ENCODE data around the gene C2CD3. TPM values are rescaled to one million over a fixed set of nuclear protein-coding genes. Genes with fewer than 3 reads are reported as not detected.

The C2CD3 gene
- polyA plus RNA-seq, 10 donors, result 14.7 to 25.4 (median 19.3) TPM

Other genes starting within 250 kb of the C2CD3 start
- under 1 TPM in 9 of 10 donors, not detected in 1; 0.15 to 0.95 (median 0.29) TPM for gene DNAJB13, start 220.0 kb downstream of the C2CD3 start, polyA plus RNA-seq (ENCODE audit: insufficient read length in 10 of 10)
- 100 to 1,000 TPM; 117 to 201 (median 142) TPM for gene UCP2, start 188.2 kb downstream of the C2CD3 start, polyA plus RNA-seq (ENCODE audit: insufficient read length in 10 of 10)
- 1 to 10 TPM; 1.5 to 6.8 (median 2.6) TPM for gene UCP3, start 161.9 kb downstream of the C2CD3 start, polyA plus RNA-seq (ENCODE audit: insufficient read length in 10 of 10)
- gene PPME1, start 287 bp upstream of the C2CD3 start, polyA plus RNA-seq (ENCODE audit: insufficient read length in 10 of 10), result 10 to 100 TPM; 35.1 to 54.7 (median 39.1) TPM
- gene P4HA3, start 140.6 kb upstream of the C2CD3 start, polyA plus RNA-seq (ENCODE audit: insufficient read length in 10 of 10), result 1 to 10 TPM in 9 of 10 donors, under 1 TPM in 1; 0.88 to 4.1 (median 2.4) TPM
- 1 to 10 TPM; 3.0 to 6.7 (median 5.4) TPM for gene PGM2L1, start 227.4 kb upstream of the C2CD3 start, polyA plus RNA-seq (ENCODE audit: insufficient read length in 10 of 10)